HG03442 (cell line): Measurements from ENCODE around the gene GCNA.
A peak's percentile ranks its signal among the peaks of the same experiment; 100 is the strongest.

Experiments used
- ATAC-seq: cut with Tn5 transposase; IDR thresholded peaks from one replicate; pipeline ENCODE4 v1.9.1; 2021; ENCODE audit warnings: mild to moderate bottlenecking, moderate library complexity; ENCODE audit not compliant: unreplicated experiment

The GCNA gene, protein sequence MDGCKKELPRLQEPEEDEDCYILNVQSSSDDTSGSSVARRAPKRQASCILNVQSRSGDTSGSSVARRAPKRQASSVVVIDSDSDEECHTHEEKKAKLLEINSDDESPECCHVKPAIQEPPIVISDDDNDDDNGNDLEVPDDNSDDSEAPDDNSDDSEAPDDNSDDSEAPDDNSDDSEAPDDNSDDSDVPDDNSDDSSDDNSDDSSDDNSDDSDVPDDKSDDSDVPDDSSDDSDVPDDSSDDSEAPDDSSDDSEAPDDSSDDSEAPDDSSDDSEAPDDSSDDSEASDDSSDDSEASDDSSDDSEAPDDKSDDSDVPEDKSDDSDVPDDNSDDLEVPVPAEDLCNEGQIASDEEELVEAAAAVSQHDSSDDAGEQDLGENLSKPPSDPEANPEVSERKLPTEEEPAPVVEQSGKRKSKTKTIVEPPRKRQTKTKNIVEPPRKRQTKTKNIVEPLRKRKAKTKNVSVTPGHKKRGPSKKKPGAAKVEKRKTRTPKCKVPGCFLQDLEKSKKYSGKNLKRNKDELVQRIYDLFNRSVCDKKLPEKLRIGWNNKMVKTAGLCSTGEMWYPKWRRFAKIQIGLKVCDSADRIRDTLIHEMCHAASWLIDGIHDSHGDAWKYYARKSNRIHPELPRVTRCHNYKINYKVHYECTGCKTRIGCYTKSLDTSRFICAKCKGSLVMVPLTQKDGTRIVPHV

DNA sequence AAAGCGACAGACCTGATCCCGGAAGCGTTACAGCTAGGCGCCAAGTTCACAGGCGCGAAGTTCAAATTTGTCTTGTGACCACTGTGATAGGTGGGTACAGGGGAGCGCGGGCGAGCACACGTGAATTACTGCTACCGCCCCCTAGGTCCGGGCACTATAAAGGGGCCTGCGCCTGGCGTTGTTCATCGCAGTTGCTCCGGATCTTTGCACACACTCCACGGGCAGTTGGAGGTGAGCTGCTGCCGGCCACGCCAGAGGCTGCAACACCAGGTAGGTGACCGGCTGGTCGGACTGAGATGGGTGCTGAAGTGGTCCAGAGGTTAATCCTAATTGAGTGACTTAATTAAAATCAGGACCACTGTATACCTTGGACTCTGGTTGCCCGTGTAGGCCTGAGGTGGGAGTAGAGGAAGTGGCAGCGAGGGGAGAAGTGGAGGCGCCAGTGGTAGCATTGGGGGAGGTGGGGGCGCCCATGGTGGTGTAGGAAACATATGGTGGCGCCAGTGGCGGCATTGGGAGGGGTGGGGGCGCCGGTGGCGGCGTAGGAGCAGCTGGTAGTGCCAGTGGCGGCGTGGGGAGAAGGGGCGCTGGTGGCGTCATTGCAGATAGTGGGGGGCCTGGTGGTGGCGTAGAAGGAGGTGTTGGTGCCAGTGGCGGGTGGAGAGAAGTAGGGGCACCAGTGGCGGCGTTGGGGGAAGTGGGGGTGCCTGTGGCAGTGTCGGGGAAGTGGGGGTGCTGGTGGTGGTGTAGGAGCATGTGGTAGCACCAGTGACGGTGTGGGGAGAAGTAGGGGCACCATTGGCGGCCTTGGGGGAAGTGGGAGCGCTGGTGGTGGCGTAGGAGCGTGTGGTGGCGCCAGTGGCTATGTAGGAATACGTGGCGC lies at the start of gene GCNA:
TSS of gene GCNA (plus strand) at position 185 of the 883 bp plus-strand sequence. CDS start 2,385 bp downstream, outside the sequence.
- no peak for ATAC-seq

DNA sequence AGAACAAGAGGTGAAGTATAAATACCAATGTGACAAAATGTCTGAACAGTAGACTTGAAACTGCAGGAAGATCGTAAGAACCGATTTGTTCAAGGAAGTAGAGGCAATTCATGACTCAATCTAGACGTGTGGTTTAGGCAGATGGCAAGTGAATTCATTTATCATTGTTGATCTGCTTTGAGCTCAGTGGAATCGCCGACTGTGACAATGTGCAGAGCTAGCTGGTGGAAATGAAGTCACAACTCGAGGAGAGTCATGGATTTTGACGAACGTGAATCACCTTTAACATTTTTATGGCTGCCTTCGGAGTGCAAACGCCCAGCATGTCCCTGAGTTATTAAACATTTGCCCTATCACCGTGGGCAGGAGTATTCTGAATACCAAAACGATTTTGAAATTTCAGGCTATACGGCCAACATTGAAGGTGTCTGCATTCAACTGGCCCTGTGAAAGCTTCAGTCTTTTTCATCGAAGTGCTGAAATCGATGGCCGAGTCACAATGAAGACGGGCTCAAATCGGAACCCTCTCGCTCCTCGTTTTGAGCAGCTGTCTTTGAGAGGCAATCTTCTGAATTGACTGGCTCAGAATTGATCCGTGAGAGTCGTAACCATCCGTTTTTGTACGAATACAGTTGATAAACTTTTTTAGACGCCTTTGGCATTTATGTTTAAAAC lies 46.0 kb upstream of the GCNA start:
- no peak for ATAC-seq

DNA sequence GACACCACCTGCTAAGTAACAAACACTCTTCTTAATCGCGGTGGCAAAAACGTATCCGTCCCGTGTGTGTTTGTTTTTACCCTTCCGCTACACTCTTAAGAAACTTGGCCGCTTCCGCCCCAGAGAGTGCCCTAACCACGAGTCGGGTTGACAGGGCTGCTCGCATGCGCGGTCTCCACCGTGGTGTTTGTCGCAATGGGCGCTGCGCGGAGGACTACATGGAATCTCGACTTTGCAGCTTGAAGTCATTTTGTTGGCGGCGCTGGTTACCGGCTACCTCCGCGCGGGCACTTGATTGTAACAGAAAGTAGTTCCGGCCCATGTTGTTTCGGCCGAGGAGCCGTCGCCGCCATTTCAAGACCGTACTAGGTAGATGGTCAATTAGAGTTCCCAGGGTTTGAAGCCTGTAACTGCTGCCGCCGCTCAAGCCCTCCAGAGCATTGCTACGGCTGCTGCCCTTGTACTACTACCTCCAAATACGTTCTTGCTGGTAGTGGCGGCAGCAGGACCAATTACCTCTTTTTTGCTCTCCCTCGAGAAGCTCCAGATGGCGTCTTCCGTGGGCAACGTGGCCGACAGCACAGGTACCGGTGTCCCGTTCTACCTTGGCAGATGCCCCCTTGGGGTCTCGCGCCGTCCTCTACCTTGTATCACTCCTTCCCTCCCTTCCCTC lies 45.3 kb upstream of the GCNA start, which contains the start of gene OGT:
TSS of gene OGT (plus strand) at position 352 of the 673 bp plus-strand sequence. CDS start at position 548, 196 bp downstream.
- ATAC-seq, result peak; percentile 82

DNA sequence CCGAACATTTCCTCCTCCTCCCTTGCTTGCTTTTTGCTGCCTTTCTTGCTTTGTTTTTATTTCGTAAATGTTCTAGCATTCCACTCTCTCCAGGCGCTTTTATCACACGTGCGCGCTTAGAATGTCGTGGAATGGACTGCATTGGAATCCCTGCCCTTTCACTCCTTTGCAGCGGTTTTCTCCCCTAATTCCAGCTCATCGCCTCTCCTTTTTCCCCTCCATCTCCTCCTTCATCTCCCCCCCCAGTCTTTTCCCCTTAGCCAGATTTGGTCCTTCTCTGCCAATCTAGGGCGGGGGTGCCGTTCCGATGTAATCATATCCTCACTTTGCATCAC lies 44.8 kb upstream of the GCNA start:
- ATAC-seq, result no peak

DNA sequence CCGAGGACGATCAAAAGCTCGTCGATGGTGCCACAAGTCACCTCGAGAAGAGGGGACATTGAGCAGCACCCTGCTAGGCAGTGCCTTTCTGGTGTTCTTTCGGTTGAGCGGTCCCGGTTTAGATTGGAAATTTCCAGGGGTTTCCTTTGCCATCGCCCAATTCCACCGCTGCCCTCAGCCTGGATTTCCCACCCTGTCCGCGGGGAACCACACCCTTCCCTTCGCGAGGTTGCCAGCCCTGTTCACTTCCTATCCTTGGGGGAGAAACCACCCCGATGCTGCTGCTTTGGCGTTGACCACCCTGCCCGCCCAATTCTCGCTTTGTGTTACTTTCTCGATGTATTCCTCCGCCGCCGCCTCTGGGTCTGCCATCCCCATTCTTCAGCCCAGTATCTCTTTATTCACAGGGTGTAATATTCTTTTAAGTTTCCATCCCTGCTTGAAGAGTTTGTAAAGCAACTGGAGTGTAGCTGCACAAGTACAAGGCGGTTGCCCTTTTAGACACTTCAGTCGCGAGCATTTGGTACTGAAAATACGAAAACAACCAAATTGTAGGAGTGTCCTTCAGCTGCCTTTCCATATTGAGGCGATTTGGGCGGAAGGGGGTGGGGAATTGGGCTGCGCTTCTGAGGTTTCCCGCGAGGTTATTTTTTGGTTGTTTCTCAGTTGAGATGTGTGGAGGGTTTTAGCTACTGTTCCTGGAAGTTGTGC lies 44.2 kb upstream of the GCNA start:
- ATAC-seq, result no peak

DNA sequence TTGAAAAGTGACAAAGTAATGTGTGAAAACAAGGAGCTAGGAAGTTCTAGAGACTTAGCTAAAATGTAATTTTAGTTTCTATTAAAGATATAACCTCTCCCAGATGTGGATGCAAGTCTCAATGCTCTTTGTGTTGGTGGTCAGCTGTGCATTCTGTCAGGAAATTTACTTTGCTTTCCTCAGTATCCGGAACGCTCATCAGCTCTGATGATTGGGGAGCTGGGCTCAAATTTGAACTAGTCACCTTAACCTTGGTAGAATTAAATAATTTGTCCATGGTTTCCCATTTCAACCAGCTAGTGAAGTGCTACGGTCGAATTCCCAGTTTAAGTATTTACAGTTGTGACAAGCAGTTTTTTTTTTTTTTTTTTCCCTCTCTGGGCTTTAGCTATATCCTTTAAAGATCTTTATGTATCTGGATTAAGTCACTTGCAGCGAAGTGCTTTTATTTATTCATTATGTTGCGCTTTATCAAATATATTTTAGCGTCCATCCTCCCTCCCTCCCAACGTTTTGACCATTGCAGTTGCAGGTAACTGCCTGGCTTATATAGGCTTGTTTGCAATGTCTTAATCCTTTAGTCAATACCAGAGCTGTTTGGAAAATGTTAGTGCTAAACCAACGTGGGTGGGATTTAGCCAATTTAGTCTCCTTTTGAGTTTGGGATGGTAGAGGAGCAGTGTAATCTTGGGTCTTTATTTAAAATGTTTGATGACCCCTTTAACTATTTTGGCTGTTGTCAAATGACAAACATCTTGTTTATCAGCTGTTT lies 43.3 kb upstream of the GCNA start:
- no peak for ATAC-seq

DNA sequence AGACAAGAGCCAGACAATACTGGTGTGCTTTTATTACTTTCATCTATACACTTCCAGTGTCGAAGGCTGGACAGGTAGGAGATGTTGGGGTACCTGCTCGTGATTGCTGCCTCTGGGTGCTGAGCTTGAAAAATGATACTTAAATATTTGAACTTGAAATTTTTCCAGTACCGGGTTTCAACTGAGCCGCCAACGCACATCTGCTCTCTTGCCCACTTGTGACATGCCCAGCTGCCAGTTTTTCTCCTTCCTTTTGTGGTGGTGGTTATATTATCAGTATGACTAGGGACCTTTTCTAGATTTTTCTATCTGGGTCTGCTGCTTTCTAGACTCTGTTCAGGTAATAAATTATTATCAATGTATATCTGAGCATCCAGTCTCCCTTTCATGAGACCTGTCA lies 42.0 kb upstream of the GCNA start:
- ATAC-seq, result no peak

DNA sequence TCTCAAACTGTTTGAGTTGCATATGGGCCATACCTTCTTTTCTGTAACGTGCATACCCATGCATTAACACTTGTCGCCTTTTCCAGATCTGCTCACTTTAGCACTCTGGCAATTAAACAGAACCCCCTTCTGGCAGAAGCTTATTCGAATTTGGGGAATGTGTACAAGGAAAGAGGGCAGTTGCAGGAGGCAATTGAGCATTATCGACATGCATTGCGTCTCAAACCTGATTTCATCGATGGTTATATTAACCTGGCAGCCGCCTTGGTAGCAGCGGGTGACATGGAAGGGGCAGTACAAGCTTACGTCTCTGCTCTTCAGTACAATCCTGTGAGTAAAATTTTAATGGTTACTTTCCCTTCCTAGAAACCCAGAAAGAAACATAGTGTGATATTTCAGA lies 40.5 kb upstream of the GCNA start:
- ATAC-seq, result no peak

DNA sequence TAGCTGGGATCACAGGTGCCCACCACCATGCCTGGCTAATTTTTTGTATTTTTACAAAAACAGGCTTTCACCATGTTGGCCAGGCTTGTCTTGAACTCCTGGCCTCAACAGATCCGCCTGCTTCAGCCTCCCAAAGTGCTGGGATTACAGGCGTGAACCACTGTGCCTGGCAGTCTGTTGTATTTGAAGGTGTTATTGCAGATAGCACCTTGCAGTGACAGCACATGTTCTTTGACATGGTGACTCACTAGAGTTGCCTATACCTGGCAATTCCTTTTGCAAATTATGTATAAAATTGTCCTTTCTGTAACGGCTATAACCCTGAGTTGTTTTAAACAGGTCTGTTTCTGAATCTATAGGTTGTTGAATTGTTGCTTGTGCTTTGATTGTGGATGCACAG lies 37.4 kb upstream of the GCNA start:
- peak; percentile 14 for ATAC-seq

DNA sequence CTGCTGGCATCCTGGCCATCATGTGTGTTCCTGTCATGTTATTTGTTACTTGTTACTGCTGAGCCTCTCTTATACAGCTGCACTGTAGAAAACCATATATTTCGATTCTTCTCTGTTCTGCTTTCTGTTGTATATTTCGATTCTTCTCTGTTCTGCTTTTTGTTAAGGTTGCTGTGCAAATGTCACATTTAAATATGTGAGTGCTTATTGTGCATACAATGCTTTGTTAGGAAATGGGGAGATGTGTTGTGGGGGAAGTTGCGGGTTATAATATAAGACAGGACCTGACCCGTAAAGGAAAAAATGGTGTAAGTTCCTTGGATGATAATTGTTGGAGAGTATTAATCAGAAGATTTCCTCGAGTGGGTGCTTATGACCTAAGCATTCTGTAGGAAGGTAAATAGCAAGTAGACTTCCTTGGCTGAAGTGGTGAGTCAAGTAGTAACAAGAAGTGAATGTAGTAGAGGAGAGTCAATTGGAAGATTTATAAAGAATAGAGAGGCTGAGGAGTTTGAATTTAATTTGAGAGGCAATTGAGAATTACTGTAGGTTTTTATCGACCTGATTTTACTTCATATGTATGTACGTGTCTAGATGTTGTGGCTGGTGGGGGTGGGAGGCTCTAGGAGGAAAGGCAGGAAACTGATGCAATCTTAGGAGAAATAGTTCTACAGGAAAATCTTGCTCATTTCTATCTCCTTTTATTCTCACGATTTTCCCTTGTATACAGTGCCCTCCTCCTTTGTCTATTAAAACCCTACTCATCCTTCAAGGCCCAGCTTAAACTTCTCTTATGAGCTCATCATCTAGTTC lies 36.8 kb upstream of the GCNA start:
- ATAC-seq, result peak; percentile 70

DNA sequence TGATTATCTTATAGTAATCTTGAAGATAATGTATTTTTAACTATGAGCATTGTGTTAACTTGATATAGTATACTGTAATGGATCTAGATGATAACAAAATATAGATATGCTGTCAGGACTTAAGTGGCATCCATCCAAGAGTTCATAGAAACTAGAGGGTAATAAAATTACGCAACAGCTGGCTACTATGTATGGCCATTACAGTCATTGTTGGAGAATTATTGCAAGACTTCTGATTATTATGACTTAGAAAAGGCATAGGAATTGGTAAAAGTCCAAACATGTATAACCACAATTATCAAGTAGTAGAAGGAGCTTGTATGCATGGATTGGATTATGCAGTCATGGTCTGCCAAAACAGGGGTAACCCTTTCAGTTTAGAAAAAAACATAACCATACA lies 35.8 kb upstream of the GCNA start:
- ATAC-seq, result no peak

DNA sequence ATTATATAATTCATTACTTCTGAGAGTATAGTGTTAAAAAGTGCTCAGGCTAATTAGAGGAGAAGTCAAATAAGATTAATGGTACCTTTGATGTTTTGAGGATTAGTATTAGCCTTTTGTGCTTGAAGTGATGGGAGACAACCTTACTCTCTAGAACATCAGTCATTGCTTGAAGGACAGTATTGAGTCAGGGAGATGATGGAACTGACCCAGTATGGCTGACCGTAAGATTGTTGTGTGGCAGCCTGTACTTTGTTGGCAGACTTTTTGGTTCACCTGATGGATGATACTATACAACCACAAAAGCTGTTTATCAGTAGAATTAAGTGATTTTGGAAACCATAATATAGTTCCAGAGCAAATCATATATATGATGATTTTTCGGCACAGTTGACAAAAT lies 35.4 kb upstream of the GCNA start:
- no peak for ATAC-seq

DNA sequence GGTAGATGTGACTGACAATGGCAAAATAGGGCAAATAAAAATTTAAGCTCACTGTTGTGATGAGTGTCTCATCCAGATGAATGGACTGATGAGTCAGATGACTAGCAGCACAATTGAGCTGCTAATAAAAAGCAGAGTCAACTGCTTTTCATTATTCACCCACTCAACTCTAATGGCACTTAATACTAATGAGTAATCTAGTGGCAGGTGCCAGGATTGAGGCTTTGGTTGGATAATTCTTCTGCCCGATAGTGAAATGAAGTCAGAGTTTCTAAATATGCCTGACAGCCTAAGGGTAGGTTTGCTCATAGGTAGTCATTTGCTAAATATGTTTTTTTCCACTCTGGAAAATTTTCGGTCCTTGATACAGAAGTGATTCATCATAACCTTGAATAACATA lies 34.9 kb upstream of the GCNA start:
- no peak for ATAC-seq

DNA sequence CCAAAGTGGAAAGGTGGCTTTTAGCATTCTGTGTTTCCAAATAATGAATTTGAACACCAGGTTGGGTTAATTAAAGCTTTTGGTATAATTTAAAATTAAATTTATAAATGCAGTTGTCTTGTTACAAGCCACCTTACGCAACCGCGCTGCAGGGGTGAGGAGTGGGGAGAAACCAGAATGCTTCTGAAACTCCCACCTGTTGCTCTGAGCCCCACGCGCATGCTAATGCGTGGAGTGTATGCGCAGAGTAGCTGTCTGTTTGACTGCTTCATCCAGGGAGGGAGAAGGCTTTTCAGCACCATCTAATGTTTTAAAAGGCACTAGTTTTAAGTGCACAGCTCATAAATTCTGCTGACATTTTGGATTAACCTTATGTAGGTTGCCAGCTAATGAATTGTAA lies 32.9 kb upstream of the GCNA start:
- no peak for ATAC-seq

DNA sequence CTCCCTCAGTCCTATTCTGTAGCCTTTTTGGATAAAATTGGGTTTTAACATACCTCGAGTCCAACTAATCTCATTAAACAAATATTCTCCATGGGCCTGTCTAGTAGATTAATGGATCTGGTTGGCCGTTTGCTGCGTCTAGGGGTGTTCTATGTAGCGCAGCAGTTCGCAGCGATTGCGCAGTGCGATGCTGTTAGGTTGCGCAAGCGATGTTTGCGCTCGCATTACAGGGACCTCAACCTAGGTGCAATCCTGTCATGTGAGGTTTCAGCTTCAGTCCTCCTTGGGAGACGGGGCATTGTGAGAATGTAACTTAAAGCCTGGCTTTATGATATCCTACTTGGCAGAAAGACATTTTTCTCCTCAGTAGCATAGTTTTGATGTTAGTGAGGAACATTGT lies 31.4 kb upstream of the GCNA start:
- no peak for ATAC-seq

DNA sequence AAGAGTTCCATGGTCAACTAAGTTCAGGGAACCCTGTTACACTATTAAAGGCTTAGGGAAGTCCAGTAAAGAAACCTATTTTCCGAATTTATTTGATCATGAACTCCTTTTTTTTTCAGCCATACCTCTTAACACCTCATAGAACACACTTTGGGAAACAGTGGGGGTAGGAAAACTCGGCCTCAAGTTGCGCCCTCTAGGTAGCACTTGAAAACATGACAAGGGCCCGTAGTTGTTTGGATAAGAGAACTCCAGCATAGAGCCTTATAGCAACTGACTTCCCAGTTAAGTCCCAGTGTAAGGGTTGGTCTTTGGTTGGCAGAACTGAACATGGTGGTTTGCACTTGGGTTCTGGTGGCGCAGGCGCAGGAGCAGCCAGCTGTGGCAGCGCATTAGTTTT lies 30.9 kb upstream of the GCNA start:
- ATAC-seq, result no peak

DNA sequence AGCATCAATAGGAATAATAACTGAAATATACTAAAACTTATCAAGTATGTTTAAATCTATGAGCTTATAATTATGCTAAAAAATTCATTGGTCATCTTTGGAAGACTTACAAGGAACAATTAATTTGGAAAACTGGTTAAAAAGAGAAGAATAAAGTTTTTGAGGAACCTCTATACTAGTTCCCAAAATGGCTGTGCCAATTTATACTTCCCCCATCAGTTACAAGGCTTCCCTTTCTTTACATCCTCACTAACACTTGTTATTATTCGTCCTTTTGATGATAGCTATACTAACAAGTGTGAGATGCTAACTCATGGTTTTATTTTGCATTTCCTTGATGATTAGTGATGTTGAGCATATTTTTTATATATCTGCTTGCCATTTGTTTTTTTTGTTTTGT lies 28.3 kb upstream of the GCNA start:
- ATAC-seq, result no peak

DNA sequence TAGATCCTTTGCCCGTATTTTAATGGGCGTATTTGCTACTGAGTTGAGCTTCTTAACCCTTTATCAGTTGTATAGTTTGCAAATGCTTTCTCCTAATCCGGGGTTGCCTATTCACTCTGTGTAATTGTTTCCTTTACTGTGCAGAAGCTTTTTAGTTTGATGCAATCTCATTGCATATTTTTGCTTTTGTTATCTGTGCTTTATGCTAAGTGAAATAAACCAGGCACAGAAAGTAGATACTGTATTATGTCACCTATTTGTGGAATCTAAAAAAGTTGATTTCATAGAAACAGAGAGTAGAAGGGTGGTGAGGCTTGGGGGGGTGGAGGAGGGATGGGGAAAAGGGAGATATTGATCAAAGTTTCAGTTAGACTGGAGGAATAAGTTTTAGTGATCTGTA lies 27.7 kb upstream of the GCNA start:
- ATAC-seq, result no peak
